ENCODE measurements around the gene RAB40A.

- no peak for TF ChIP-seq CTCF (conservative IDR thresholded peaks at IDR 0.05)
- TF ChIP-seq EZH2 (IDR thresholded peaks at IDR 0.05; ENCODE audit: low read depth): no peak
Observed at GRCh38 chrX:103540145-103540544, 20.9 kb upstream of the RAB40A start.

Measured in PC-9 (cell line).